Measurements from ENCODE around the gene PEX11G.

The PEX11G gene

GRCh38 chr19:7521551-7522071 is 32.8 kb upstream of the PEX11G start:
- no peak for DNase-seq (ENCODE audit: low spot score)

- no peak for DNase-seq (ENCODE audit: low spot score)
Measured at GRCh38 chr19:7520131-7521051, 31.6 kb upstream of the PEX11G start.

- DNase-seq (ENCODE audit: low spot score) = no peak
Measured at GRCh38 chr19:7519361-7520130, 30.7 kb upstream of the PEX11G start.

GRCh38 chr19:7516878-7517277 is 28.0 kb upstream of the PEX11G start:
- DNase-seq (ENCODE audit: low spot score) = no peak

- no peak for DNase-seq (ENCODE audit: low spot score)
Measured at GRCh38 chr19:7516333-7516732, 27.5 kb upstream of the PEX11G start.

- peak; percentile 98 for DNase-seq (ENCODE audit: low spot score)
Measured at GRCh38 chr19:7515645-7516151, 26.9 kb upstream of the PEX11G start, which contains the start of gene ZNF358. ZNF358 (plus strand) TSS chr19:7516103; CDS start chr19:7519243, 3,140 bp downstream.

GRCh38 chr19:7515110-7515644 is 26.3 kb upstream of the PEX11G start:
- no peak for DNase-seq (ENCODE audit: low spot score)

GRCh38 chr19:7513809-7514642 is 25.2 kb upstream of the PEX11G start:
- no peak for DNase-seq (ENCODE audit: low spot score)

- no peak for DNase-seq (ENCODE audit: low spot score)
Measured at GRCh38 chr19:7512400-7512851, 23.6 kb upstream of the PEX11G start.

- DNase-seq (ENCODE audit: low spot score) = no peak
Measured at GRCh38 chr19:7509625-7510024, 20.8 kb upstream of the PEX11G start.

- peak; percentile 82 for DNase-seq (ENCODE audit: low spot score)
Measured at GRCh38 chr19:7507884-7508283, 19.0 kb upstream of the PEX11G start.

- peak; percentile 74 for DNase-seq (ENCODE audit: low spot score)
Measured at GRCh38 chr19:7506385-7507328, 17.8 kb upstream of the PEX11G start.

GRCh38 chr19:7505682-7506384 is 17.0 kb upstream of the PEX11G start:
- peak; percentile 89 for DNase-seq (ENCODE audit: low spot score)

- no peak for DNase-seq (ENCODE audit: low spot score)
Measured at GRCh38 chr19:7505288-7505681, 16.4 kb upstream of the PEX11G start.

GRCh38 chr19:7504684-7505083 is 15.8 kb upstream of the PEX11G start:
- no peak for DNase-seq (ENCODE audit: low spot score)

- no peak for DNase-seq (ENCODE audit: low spot score)
Measured at GRCh38 chr19:7502552-7502951, 13.7 kb upstream of the PEX11G start.

- DNase-seq (ENCODE audit: low spot score) = peak; percentile 91
Measured at GRCh38 chr19:7500811-7501450, 12.1 kb upstream of the PEX11G start.

- no peak for DNase-seq (ENCODE audit: low spot score)
Measured at GRCh38 chr19:7497292-7497691, 8.5 kb upstream of the PEX11G start.
